GM11168 (cell line): ENCODE measurements around the gene STARD13.
"Not testable (repeated sequence)": the region's sequence is repeated elsewhere in the genome, so short reads cannot be mapped to it uniquely, and the experiment has no call there.

Experiments
- in situ Hi-C: fragments of 300-500 bp; cut with MboI; formaldehyde crosslinking; loops from one replicate; pipeline ENCODE4 v1.12.0; 2022; ENCODE audit warnings: low sequenced_read_pairs; ENCODE audit not compliant: unreplicated experiment

The STARD13 gene

DNA sequence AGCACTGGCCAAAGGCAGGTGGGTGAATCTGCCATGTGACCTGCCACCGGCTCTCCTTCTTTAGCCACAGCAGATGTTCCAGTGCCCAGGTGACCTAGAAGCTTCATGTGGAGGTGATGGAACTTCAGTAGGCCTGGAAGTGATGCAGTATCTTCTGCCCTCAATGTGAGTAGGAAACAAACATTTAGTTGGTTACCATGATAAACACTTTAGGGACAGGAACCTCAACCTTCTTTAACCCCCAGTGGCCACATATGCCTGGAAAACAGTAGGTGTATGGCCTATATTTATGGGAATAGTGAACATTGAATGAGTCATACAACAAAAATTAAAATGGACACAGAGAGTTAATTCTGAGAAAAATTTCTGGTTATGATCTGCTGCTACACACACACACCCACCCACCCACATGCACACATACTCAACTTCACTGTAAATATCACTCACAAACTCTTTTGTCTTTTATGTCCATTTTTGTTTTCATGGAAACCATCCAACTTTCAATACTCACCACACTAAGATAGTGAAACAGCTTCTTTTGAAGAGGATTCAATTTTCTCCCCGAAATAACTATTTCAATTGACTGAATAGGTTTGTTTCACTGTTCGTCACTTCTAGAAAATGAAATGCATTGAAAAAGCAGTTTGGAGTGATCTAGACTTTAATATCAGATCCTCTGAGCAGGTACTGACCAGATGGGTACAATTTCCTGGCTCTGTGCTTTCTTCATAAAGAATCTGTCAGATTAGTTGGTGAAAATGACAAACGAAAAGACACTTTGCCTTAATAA lies 97.3 kb downstream of the STARD13 start:
- in situ Hi-C loops = no loop called here

- in situ Hi-C loops = no loop called here
These were observed 98.7 kb downstream of the STARD13 start for GRCh38 chr13:33186861-33187291.

DNA sequence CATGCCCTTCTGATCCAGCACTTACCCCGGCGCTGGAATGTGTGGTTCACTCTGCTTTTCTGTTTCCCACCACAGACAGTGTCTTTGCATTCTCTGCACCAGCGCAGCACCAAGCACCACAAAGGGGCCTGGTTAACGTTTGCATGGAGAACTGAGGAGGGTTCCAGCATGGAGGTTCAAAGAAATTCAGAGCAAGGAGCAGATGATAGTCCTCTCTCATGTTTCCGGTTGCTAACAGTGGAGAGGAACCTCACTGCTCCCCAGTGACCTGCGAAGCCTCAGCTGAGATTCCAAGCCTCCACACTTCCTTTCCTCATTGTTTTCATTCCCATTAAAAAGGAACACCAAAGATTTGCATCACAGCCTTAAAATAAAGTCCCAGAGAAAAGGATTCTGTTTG lies 99.7 kb downstream of the STARD13 start:
- in situ Hi-C loops = no loop called here

DNA sequence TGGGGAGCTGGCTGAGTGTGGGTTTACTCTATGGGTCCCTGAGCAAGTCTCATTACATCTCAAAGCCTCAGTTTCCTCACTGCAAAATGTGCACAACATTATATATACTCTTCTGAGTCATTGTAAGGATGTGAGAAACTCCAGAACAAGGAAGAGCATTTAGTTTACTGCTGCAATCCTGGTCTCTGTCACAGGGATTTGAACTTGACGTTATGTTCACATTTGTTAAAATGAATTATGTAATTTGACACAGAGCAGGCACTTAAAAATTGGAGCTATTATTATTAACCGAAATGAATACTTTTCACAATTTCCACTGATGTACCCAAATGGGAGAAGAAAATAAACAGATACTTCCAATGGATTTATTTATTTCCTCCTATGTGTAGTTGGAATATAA lies 101.0 kb downstream of the STARD13 start:
- in situ Hi-C loops = no loop called here

DNA sequence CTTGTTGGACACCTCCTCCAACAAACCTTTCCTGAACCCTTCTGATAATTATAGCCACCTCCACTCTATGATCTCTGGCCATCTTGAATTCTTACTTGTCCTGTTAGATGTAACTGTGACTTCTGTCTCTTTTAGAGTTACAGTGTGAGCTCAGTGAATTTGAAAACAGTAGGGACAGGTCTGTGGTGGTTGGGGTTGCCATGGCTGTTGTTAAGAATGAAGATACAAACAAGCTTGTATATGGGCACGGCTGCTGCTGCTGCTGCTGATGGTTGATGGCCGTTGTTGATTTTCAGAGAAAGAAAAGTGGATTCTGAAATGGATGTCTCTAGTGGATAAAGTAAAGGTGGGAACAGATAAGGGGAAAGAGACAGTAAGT lies 101.5 kb downstream of the STARD13 start:
- in situ Hi-C loops = no loop called here

GRCh38 chr13:33183431-33184111 lies 102.0 kb downstream of the STARD13 start:
- in situ Hi-C loops = no loop called here

DNA sequence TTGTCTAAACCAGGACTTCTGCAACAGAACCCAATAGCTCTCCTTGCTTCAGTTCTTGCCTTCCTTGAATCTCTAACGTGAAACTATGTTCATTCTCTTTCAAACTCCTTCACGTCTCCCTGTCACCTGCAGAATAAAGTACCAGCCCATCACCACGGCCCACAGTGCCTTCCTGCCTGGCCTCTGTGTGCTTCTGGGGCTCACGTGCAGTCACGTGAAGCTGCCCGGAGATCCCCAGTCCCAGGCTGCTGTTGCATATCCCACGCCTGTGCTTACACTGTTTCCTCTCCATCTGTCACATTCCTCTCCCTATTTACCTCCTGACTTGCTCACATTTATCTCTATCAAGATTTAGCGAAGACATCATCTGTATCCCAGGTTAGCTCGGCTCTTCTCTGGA lies 102.8 kb downstream of the STARD13 start:
- in situ Hi-C loops = no loop called here

DNA sequence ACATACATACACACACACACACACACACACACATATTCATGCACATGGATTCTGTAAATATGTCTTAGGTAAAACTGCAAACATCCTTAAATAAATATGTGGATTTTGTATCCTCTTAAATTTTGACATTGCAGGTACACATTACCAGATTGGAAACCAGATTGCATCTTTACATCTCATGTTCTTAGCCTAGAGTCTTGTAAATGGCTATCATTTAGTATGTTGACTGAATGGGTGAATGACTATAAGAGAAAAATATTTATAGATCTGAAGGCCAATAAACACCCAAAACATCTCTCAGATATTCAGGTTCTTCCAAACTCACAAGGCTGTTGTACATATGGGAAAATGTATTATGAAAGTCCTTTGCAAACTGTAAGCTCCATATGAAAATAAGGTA lies 104.3 kb downstream of the STARD13 start:
- in situ Hi-C loops = no loop called here

GRCh38 chr13:33180122-33180804 lies 105.3 kb downstream of the STARD13 start:
- in situ Hi-C loops = no loop called here

DNA sequence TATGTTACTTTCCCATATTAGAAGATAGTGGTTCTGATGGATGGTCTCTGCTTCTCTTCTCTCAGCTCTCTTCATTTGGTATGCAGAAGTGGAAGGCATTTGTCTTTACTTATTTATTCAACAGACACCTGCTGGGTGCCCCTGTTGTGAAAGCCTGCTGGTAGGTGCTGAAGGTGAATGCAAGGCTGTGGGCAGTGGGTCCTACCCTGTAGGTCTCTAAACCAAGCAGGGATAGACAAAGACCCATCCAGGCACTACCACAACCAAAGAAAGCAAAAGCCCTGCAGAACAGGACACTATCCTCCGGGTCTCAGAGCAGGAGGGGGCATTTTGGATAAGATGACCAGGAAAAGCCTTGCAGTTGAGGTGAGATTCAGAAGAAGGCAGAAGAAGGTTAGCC lies 106.1 kb downstream of the STARD13 start:
- in situ Hi-C loops = no loop called here

GRCh38 chr13:33178209-33178840 lies 107.2 kb downstream of the STARD13 start:
- in situ Hi-C loops = no loop called here

GRCh38 chr13:33177340-33178208 lies 108.0 kb downstream of the STARD13 start:
- in situ Hi-C loops = not testable (repeated sequence)

DNA sequence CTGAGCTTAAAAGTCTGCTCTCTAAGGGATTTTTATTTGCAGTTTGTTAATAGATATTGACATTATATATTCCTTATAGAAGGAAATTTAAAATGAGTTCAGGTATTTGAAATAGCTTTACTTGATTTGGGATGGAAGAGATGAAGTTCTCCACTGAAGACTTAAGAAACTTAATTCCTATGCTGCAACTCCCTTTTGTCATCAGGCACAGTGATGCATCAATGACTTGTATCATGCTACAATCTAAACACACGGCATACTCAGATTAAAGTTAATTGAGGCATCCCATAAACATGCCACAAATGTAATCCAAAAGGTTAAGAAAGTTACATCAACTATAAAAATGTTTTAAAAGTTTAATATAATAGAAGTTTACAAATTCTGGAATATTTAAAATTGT lies 109.0 kb downstream of the STARD13 start:
- in situ Hi-C loops = no loop called here

- in situ Hi-C loops = no loop called here
These were observed 109.6 kb downstream of the STARD13 start for GRCh38 chr13:33175991-33176390.

- in situ Hi-C loops = no loop called here
These were observed 110.6 kb downstream of the STARD13 start for GRCh38 chr13:33174931-33175330.

- in situ Hi-C loops = no loop called here
These were observed 111.1 kb downstream of the STARD13 start for GRCh38 chr13:33174491-33174890.

GRCh38 chr13:33172911-33173310 lies 112.6 kb downstream of the STARD13 start:
- in situ Hi-C loops = no loop called here

DNA sequence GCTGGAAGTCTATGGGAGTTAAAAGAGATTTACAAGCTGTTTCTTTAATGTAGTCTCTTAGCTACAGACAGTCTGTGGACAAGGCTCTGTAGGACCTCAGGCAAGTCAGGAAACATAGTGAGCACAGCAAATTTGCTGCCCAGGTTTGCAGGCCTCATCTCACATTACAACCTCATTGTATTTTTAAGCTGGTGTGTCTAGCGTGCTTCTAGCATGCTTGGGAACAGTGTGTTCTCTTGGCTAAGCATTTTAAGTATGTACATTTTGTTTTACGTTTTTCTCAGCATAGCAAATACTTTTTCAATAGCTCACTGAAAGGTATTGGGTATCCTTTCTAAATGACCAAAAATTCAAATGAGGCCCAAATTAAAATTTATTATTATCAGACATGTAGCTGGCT lies 113.2 kb downstream of the STARD13 start:
- in situ Hi-C loops = no loop called here

DNA sequence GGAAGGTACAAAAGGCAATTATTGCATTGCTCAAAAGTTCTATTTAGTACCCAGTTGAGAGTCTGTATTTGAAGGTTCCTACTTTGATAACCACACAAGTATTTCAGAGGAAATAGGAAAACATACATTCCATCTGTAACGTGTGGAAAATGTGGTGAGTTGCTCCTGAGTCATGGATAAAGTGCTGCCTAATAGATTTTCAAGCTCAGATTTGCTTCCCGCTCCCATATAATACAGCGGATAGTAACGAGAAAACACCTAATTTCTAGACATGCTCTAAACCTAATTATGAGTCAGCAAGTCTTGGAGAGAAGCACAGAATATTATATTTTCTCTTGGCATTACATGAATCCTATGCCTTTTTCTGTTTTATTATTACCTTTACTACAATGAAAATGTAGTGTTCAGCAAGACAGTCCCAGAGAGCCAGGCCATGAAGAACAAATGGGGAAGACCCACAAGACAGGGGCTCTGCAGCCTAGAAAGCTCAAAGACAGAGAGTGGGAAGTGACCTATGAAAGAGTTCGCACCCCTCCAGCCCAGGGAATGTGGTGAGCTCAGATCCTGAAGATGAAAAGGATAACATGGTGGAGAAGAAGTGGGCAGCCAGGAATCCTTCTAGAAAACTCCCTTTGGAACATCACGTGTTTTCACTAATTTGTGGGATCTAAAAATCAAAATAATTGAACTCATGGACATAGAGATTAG lies 116.1 kb downstream of the STARD13 start:
- in situ Hi-C loops = no loop called here
